Measurements from ENCODE around the gene HECTD3. TPM values are rescaled to one million over a fixed set of nuclear protein-coding genes. Genes with fewer than 3 reads are reported as not detected.

Gene HECTD3
- total RNA-seq, 1 experiment from 2014 or later: 25.3 TPM

GRCh38 chr1:45057542-45057941 is 46.4 kb upstream of the HECTD3 start:
- Histone ChIP-seq H2AFZ (ENCODE audit: low read length) (no peak overlapping the region), H4K20me1 (ENCODE audit: low read length) (no peaks in the 10 kb centered on the region), H3K4me2 (ENCODE audit: low read length) (no peak overlapping the region), H3K9me3 (ENCODE audit: low read length) (no peaks in the 10 kb centered on the region), H3K27ac (ENCODE audit: low read length) (no peak overlapping the region), H3K36me3 (ENCODE audit: low read depth, low read length) (no peaks in the 10 kb centered on the region), H3K79me2 (ENCODE audit: low read length) (no peaks in the 10 kb centered on the region), H3F3A (ENCODE audit: low read length, unreplicated experiment) (no peaks in the 10 kb centered on the region), H3K4me3 (ENCODE audit: low read length) (no peak overlapping the region), H3K27me3 (ENCODE audit: low read length) (no peaks in the 10 kb centered on the region), H3K9ac (ENCODE audit: low read length) (no peak overlapping the region), H3K9me2 (replicated peaks; ENCODE audit: low read length) (no peaks in the 10 kb centered on the region), H3K4me1 (ENCODE audit: insufficient read depth, low read length) (no peaks in the 10 kb centered on the region)
- ChIA-PET POLR2A (ENCODE audit: unreplicated experiment) (no interaction called here), CTCF (no interaction called here)
- DNase-seq: no peak
- no peak for ATAC-seq
- TF ChIP-seq EZH2 (IDR thresholded peaks at IDR 0.05; ENCODE audit: low read length, unreplicated experiment) (no peak), EZH2phosphoT487 (IDR thresholded peaks at IDR 0.05; ENCODE audit: borderline replicate concordance, low read length) (no peak)
- TF ChIP-seq, protein P1, sequence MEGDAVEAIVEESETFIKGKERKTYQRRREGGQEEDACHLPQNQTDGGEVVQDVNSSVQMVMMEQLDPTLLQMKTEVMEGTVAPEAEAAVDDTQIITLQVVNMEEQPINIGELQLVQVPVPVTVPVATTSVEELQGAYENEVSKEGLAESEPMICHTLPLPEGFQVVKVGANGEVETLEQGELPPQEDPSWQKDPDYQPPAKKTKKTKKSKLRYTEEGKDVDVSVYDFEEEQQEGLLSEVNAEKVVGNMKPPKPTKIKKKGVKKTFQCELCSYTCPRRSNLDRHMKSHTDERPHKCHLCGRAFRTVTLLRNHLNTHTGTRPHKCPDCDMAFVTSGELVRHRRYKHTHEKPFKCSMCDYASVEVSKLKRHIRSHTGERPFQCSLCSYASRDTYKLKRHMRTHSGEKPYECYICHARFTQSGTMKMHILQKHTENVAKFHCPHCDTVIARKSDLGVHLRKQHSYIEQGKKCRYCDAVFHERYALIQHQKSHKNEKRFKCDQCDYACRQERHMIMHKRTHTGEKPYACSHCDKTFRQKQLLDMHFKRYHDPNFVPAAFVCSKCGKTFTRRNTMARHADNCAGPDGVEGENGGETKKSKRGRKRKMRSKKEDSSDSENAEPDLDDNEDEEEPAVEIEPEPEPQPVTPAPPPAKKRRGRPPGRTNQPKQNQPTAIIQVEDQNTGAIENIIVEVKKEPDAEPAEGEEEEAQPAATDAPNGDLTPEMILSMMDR (conservative IDR thresholded peaks at IDR 0.05; ENCODE audit: low read depth, low read length): no peak
- intact Hi-C loops (cut with micrococcal nuclease): no loop called here
- no TSS peak for BruUV-seq (replicated peaks)

DNA sequence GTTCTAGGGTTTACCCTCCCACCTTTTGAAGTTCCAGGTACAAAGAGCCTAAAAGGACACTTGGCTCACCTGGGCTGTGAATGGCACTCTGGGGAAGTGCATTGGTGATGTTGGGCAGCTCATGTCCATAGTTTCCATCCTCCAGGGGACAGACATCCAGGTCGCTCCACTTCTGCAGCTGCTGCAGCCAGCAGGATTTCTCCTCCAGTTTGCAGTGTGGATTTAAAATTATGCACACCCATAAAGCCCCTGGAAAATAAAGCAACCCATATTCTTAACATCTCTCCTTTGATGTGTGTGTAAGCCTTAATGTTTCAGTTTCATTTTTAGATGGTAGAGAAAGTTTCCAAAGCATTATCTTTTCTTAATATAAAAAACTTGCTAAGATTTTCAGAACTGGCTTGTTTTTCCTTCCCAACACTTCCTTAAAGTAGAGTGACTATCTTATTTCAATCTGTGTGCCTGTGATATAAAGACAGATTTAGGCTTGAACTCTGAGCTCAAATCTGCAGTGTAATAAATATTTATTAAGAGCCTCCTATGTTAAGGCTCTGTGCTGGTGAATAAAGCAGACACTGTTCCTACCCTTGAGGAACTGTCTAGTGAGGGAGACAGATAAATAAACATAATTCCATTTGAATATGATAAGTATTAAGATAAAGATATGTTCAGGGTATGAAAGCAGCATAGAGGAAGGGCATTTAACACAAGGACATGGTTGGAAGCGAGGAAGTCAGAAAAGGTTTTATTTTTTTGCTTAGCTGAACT is 40.1 kb upstream of the HECTD3 start:
- TF ChIP-seq EZH2phosphoT487 (IDR thresholded peaks at IDR 0.05; ENCODE audit: borderline replicate concordance, low read length): no peak
- no peaks in the 10 kb centered on the region for H3K79me2 ChIP-seq (ENCODE audit: low read length)
- H3K9me3 ChIP-seq (ENCODE audit: low read length): no peaks in the 10 kb centered on the region
- H3K27me3 ChIP-seq (ENCODE audit: low read length): no peaks in the 10 kb centered on the region
- H2AFZ ChIP-seq (ENCODE audit: low read length): no peak overlapping the region
- ChIA-PET CTCF (no interaction called here), POLR2A (ENCODE audit: unreplicated experiment) (no interaction called here)
- no peaks in the 10 kb centered on the region for H3F3A ChIP-seq (ENCODE audit: low read length, unreplicated experiment)
- no peaks in the 10 kb centered on the region for H3K4me1 ChIP-seq (ENCODE audit: insufficient read depth, low read length)
- intact Hi-C loops (cut with micrococcal nuclease): no loop called here
- ATAC-seq: no peak
- no peaks in the 10 kb centered on the region for H3K9me2 ChIP-seq (replicated peaks; ENCODE audit: low read length)
- no peaks in the 10 kb centered on the region for H3K36me3 ChIP-seq (ENCODE audit: low read depth, low read length)
- H4K20me1 ChIP-seq (ENCODE audit: low read length): no peaks in the 10 kb centered on the region
- H3K9ac ChIP-seq (ENCODE audit: low read length): no peak overlapping the region
- BruUV-seq (replicated peaks): no TSS peak
- DNase-seq: no peak
- no peak overlapping the region for H3K27ac ChIP-seq (ENCODE audit: low read length)
- H3K4me3 ChIP-seq (ENCODE audit: low read length): no peak overlapping the region
- H3K4me2 ChIP-seq (ENCODE audit: low read length): no peak overlapping the region

GRCh38 chr1:45047032-45047431 is 35.9 kb upstream of the HECTD3 start:
- no peak overlapping the region for H2AFZ ChIP-seq (ENCODE audit: low read length)
- ChIA-PET CTCF (no interaction called here), POLR2A (ENCODE audit: unreplicated experiment) (no interaction called here)
- no peak overlapping the region for H3K27ac ChIP-seq (ENCODE audit: low read length)
- ATAC-seq (no peak), DNase-seq (no peak)
- BruUV-seq (replicated peaks): no TSS peak
- no peaks in the 10 kb centered on the region for H3F3A ChIP-seq (ENCODE audit: low read length, unreplicated experiment)
- no peaks in the 10 kb centered on the region for H3K9me3 ChIP-seq (ENCODE audit: low read length)
- no peak overlapping the region for H3K9ac ChIP-seq (ENCODE audit: low read length)
- H3K36me3 ChIP-seq (ENCODE audit: low read depth, low read length): no peaks in the 10 kb centered on the region
- H3K27me3 ChIP-seq (ENCODE audit: low read length): no peaks in the 10 kb centered on the region
- no peaks in the 10 kb centered on the region for H4K20me1 ChIP-seq (ENCODE audit: low read length)
- H3K4me3 ChIP-seq (ENCODE audit: low read length): no peak overlapping the region
- intact Hi-C loops (cut with micrococcal nuclease): no loop called here
- H3K9me2 ChIP-seq (replicated peaks; ENCODE audit: low read length): no peaks in the 10 kb centered on the region
- no peaks in the 10 kb centered on the region for H3K4me1 ChIP-seq (ENCODE audit: insufficient read depth, low read length)
- TF ChIP-seq EZH2 (IDR thresholded peaks at IDR 0.05; ENCODE audit: low read length, unreplicated experiment): no peak
- TF ChIP-seq EZH2phosphoT487 (IDR thresholded peaks at IDR 0.05; ENCODE audit: borderline replicate concordance, low read length): no peak
- TF ChIP-seq, protein P1 (conservative IDR thresholded peaks at IDR 0.05; ENCODE audit: low read depth, low read length): no peak
- H3K4me2 ChIP-seq (ENCODE audit: low read length): no peak overlapping the region
- no peaks in the 10 kb centered on the region for H3K79me2 ChIP-seq (ENCODE audit: low read length)

Data from PC-3 (cell line).